K562 (cell line): ENCODE results near the gene KCNJ14. TPM values are rescaled to one million over a fixed set of nuclear protein-coding genes. Genes with fewer than 3 reads are reported as not detected.

Experiments
- BRF2 ChIP-seq: IDR thresholded peaks from 3 replicates; pipeline ENCODE4 v1.6.1; 2011; ENCODE audit warnings: borderline replicate concordance, mild to moderate bottlenecking; ENCODE audit not compliant: insufficient read length, insufficient read depth
- CHAMP1 ChIP-seq: fragments of 450-650 bp; IDR thresholded peaks from 2 replicates; pipeline ENCODE4 v1.6.1; 2016; ENCODE audit warnings: mild to moderate bottlenecking
- EP400 ChIP-seq: fragments of 450-650 bp; IDR thresholded peaks from 2 replicates; pipeline ENCODE4 v1.6.1; 2017; ENCODE audit warnings: antibody characterized with exemption, mild to moderate bottlenecking, moderate library complexity
- FIP1L1 ChIP-seq: fragments of 200-400 bp; formaldehyde crosslinking; IDR thresholded peaks from 2 replicates; pipeline ENCODE4 v1.6.1; 2018; ENCODE audit warnings: mild to moderate bottlenecking, low read depth, low read length; ENCODE audit not compliant: poor library complexity, severe bottlenecking
- HMGN3 ChIP-seq: IDR thresholded peaks from 2 replicates; pipeline ENCODE4 v1.6.1; 2011; ENCODE audit warnings: borderline replicate concordance, low read depth, mild to moderate bottlenecking, mixed read lengths, low read length; ENCODE audit not compliant: insufficient read length; ENCODE audit errors: extremely low read depth
- HOMEZ ChIP-seq: fragments of 250-450 bp; sonication (Bioruptor Pico); IDR thresholded peaks from 2 replicates; pipeline ENCODE4 v1.4.0; 2020; ENCODE audit warnings: mild to moderate bottlenecking, moderate library complexity
- MECOM ChIP-seq: fragments of 250-450 bp; sonication (Bioruptor Pico); IDR thresholded peaks from 2 replicates; pipeline ENCODE4 v1.8.0; 2022; ENCODE audit warnings: inconsistent platforms
- MTA1 ChIP-seq: fragments of 450-650 bp; IDR thresholded peaks from 2 replicates; pipeline ENCODE4 v1.6.1; 2017; ENCODE audit warnings: borderline replicate concordance
- NCOA4 ChIP-seq: fragments of 450-650 bp; IDR thresholded peaks from 2 replicates; pipeline ENCODE4 v1.6.1; 2018; ENCODE audit warnings: mild to moderate bottlenecking; ENCODE audit not compliant: partially characterized antibody
- NR2C2 ChIP-seq, 2 experiments: fragments of 200-800 bp in 1 of 2; sonication (Bioruptor generic) in 1 of 2; sonication (generic) in 1 of 2; formaldehyde crosslinking in 1 of 2; IDR thresholded peaks; 2 replicates each; pipeline versions ENCODE4 v1.6.1 to v1.8.0; 2016 to 2022; ENCODE audit warnings: mild to moderate bottlenecking in 1 of 2, missing compliant biosample characterization in 1 of 2, missing genetic modification characterization in 1 of 2, missing genetic modification reagents in 1 of 2
- PHF20 ChIP-seq: fragments of 450-650 bp; IDR thresholded peaks from 2 replicates; pipeline ENCODE4 v1.6.1; 2018; ENCODE audit not compliant: partially characterized antibody
- POLR3G ChIP-seq: IDR thresholded peaks from 2 replicates; pipeline ENCODE4 v1.6.1; 2011; ENCODE audit not compliant: insufficient read length, insufficient replicate concordance; ENCODE audit errors: extremely low read depth
- PRMT5 ChIP-seq: sonication (generic); formaldehyde crosslinking; IDR thresholded peaks from 2 replicates; pipeline ENCODE4 v1.5.0; 2020; ENCODE audit warnings: missing genetic modification reagents
- RB1 ChIP-seq: fragments of 450-650 bp; IDR thresholded peaks from 2 replicates; pipeline ENCODE4 v1.6.1; 2017; ENCODE audit warnings: low read depth, mild to moderate bottlenecking
- SRSF1 ChIP-seq: fragments of 200-400 bp; formaldehyde crosslinking; IDR thresholded peaks from 2 replicates; pipeline ENCODE4 v1.6.1; 2017; ENCODE audit warnings: mild to moderate bottlenecking, low read depth, low read length, moderate library complexity
- TAL1 ChIP-seq: fragments of 450-650 bp; IDR thresholded peaks from 2 replicates; pipeline ENCODE4 v1.6.1; 2016; ENCODE audit warnings: mild to moderate bottlenecking
- TRIM24 ChIP-seq, 2 experiments: fragments of 450-650 bp; IDR thresholded peaks; 2 replicates each; pipeline ENCODE4 v1.6.1; 2016
- ZNF23 ChIP-seq: fragments of 250-450 bp; sonication (Bioruptor Pico); IDR thresholded peaks from 2 replicates; pipeline ENCODE4 v1.4.0; 2020; ENCODE audit warnings: mild to moderate bottlenecking
- ZNF518B ChIP-seq: fragments of 250-450 bp; sonication (Bioruptor Pico); IDR thresholded peaks from 2 replicates; pipeline ENCODE4 v1.5.0; 2021; ENCODE audit warnings: mild to moderate bottlenecking, moderate library complexity
- polyA plus RNA-seq, 8 experiments: library from polyadenylated mRNA; depleted of rRNA in 4 of 8; stranded (reverse) in 5 of 8; unstranded in 3 of 8; fragments of >200 nt; fragmentation: Nextera tagmentation in 2 of 8; fragmentation: Illumina TruSeq in 1 of 8; extraction: Ambion mirVana in 2 of 8; extraction: Trizol in 1 of 8; gene quantifications; 2 replicates each; pipeline versions ENCODE4 v1.2.1 to v1.2.3, GENCODE V29; 2011 to 2014; ENCODE audit warnings: inconsistent platforms in 1 of 8, missing spikeins in 1 of 8
- total RNA-seq, 7 experiments: library from RNA; depleted of rRNA in 6 of 7; stranded (reverse); fragments of >200 nt in 6 of 7; fragmentation: Illumina TruSeq in 2 of 7; extraction: Trizol in 2 of 7; gene quantifications; 2 replicates each; pipeline versions ENCODE4 v1.2.1 to v1.2.3, GENCODE V29; 2011 to 2021; ENCODE audit warnings: low replicate concordance in 1 of 7

The KCNJ14 gene
- total and polyA plus RNA-seq, 9 of the 15 experiments (the other 6 are each of a cell fraction or from before 2014, with no cell fraction given): 0.15 to 1.6 (median 0.49) TPM

- TF ChIP-seq BRF2: no peak
- TF ChIP-seq HMGN3: no peak
- TF ChIP-seq MECOM (CRISPR knock-in tag): no peak
- TF ChIP-seq HOMEZ (CRISPR knock-in tag): no peak
- peak; percentile 72 for TF ChIP-seq PHF20
- TF ChIP-seq MTA1: no peak
- TF ChIP-seq SRSF1: no peak
- no peak for TF ChIP-seq NCOA4
- no peak for TF ChIP-seq CHAMP1
- TF ChIP-seq PRMT5 (CRISPR knock-in tag): no peak
- no peak for TF ChIP-seq ZNF518B (CRISPR knock-in tag)
- TF ChIP-seq RB1: peak; percentile 76; the same call in 1 of the 2 replicates
- TF ChIP-seq POLR3G: no peak
- TF ChIP-seq ZNF23 (CRISPR knock-in tag): no peak
- no peak for TF ChIP-seq FIP1L1
- no peak for TF ChIP-seq TAL1
- 0 out of 4 replicates have a peak, but pooled peaks of 1 of the 2 experiments have one; percentile 9 for TF ChIP-seq TRIM24 (IDR thresholded peaks at IDR 0.05)
- TF ChIP-seq NR2C2 (CRISPR knock-in tag; IDR thresholded peaks at IDR 0.05): no peak
- TF ChIP-seq NR2C2 (tag; IDR thresholded peaks at IDR 0.05): 0 out of 2 replicates have a peak, but pooled peaks have one; percentile 41
- no peak for TF ChIP-seq EP400
These were observed 38.5 kb downstream of the KCNJ14 start (continued) for GRCh38 chr19:48493718-48494401.
